ENCODE results near the gene CSNK1G1. TPM values are rescaled to one million over a fixed set of nuclear protein-coding genes. Genes with fewer than 3 reads are reported as not detected.

The CSNK1G1 gene
- total RNA-seq, 1 donor: 34.0 TPM

DNA sequence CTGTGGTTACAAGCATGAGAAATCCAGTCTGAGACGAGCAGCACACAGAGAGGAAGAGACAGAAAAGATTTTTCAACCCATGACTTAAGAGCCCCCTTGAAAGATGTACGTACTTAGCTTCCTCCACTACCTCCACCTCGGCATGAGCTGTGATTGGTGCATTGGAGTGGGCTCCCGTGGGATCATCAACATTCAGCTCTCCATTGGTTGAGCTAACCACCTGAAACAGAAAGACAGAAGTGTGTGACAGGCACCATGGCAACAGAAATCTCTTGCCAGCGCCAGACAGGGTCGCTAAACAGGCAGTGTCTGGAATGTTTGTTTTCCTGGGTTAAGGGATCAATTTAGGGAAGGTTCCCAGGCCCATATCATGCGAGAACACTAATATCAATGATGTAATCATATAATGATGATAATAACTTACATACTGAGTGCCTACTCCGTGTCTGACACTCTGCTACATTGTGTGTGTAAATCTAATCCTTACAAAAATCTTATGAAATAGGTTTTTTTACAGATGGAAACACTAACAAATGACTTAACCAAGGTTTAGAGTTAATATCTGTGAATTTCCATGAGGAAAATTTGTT lies 175.6 kb downstream of the CSNK1G1 start:
- H3K4me2 ChIP-seq (ENCODE audit: insufficient read depth, low read length): no peak overlapping the region
- H3K4me3 ChIP-seq (ENCODE audit: insufficient read depth, low read length): no peak overlapping the region
- H3K27me3 ChIP-seq (ENCODE audit: insufficient read depth, low read length): no peaks in the 10 kb centered on the region
- no peak overlapping the region for H2AFZ ChIP-seq (ENCODE audit: low read length)
- H3K9me3 ChIP-seq (ENCODE audit: low read depth, low read length): no peaks in the 10 kb centered on the region
- no peak for DNase-seq (ENCODE audit: insufficient read length, low spot score, missing footprints)
- H4K20me1 ChIP-seq (ENCODE audit: insufficient read depth, low read length): no peaks in the 10 kb centered on the region
- H3K79me2 ChIP-seq (ENCODE audit: insufficient read depth, low read length): no peaks in the 10 kb centered on the region
- no peaks in the 10 kb centered on the region for H3K4me1 ChIP-seq (ENCODE audit: insufficient read depth, low read length)
- H3K27ac ChIP-seq (ENCODE audit: low read depth, low read length): no peak overlapping the region
- H3K36me3 ChIP-seq (ENCODE audit: insufficient read depth, low read length): peaks cover 34% of the 10 kb centered on the region
- TF ChIP-seq, protein P1, sequence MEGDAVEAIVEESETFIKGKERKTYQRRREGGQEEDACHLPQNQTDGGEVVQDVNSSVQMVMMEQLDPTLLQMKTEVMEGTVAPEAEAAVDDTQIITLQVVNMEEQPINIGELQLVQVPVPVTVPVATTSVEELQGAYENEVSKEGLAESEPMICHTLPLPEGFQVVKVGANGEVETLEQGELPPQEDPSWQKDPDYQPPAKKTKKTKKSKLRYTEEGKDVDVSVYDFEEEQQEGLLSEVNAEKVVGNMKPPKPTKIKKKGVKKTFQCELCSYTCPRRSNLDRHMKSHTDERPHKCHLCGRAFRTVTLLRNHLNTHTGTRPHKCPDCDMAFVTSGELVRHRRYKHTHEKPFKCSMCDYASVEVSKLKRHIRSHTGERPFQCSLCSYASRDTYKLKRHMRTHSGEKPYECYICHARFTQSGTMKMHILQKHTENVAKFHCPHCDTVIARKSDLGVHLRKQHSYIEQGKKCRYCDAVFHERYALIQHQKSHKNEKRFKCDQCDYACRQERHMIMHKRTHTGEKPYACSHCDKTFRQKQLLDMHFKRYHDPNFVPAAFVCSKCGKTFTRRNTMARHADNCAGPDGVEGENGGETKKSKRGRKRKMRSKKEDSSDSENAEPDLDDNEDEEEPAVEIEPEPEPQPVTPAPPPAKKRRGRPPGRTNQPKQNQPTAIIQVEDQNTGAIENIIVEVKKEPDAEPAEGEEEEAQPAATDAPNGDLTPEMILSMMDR (IDR thresholded peaks at IDR 0.05; ENCODE audit: extremely low read depth, low read depth, low read length): no peak

DNA sequence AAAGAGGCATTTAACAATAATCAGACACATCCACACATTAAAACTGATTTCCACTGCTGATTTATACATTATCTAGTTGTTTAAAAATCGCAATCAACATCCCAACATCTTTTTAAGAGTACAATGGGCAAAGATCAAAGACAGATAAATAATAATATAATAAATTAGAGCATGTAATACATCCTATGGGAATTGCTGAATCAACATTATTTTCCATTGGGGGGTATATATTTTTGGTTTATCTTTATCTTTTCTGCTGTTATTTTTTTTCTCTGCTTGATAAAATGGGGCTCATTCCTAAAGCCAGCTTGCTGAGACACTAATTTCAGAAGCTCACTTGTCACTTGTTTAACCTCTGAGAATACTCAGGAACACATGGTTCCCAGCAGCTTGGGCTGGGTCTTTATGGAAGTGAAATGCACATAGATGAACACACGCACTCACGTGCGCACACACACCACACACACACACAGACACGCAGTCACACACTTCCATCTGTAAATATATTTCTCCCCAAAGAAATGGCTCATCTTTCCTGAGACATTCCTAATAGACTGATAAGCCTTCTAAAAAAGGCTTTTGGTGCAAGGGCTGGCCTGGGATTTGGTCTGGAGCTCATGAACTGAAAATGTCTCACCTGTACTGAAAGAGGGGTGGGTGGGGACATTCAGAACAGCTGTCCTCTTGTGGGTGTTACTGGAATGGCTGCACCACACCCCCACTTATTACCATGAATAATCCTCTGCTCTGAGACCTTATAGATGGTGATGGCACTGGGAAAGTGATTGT lies 189.7 kb downstream of the CSNK1G1 start:
- TF ChIP-seq, protein P1 (IDR thresholded peaks at IDR 0.05; ENCODE audit: extremely low read depth, low read depth, low read length): no peak
- H4K20me1 ChIP-seq (ENCODE audit: insufficient read depth, low read length): peaks cover 7% of the 10 kb centered on the region
- H3K27me3 ChIP-seq (ENCODE audit: insufficient read depth, low read length): no peaks in the 10 kb centered on the region
- peaks cover 15% of the 10 kb centered on the region for H3K79me2 ChIP-seq (ENCODE audit: insufficient read depth, low read length)
- no peak overlapping the region for H3K4me2 ChIP-seq (ENCODE audit: insufficient read depth, low read length)
- H3K4me3 ChIP-seq (ENCODE audit: insufficient read depth, low read length): no peak overlapping the region
- H2AFZ ChIP-seq (ENCODE audit: low read length): no peak overlapping the region
- H3K27ac ChIP-seq (ENCODE audit: low read depth, low read length): no peak overlapping the region
- H3K36me3 ChIP-seq (ENCODE audit: insufficient read depth, low read length): peaks cover 11% of the 10 kb centered on the region
- no peak for DNase-seq (ENCODE audit: insufficient read length, low spot score, missing footprints)
- H3K4me1 ChIP-seq (ENCODE audit: insufficient read depth, low read length): peaks cover 18% of the 10 kb centered on the region
- no peaks in the 10 kb centered on the region for H3K9me3 ChIP-seq (ENCODE audit: low read depth, low read length)

DNA sequence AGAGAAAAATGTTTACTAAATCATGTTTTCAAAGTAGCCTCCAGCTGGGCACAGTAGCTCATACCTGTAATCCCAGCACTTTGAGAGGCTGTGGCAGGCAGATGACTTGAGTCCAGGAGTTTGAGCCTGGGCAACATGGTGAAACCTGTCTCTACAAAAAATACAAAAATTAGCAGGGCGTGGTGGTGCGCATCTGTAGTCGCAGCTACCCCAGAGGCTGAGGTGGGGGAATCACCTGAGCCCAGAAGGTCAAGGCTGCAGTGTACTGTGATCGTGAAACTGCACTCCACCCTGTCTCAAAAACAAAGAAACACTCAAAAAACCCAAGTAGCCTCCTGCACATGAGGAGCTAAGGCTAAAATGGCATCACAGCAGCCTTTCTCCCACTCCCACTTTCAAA lies 191.5 kb downstream of the CSNK1G1 start:
- Histone ChIP-seq H3K79me2 (ENCODE audit: insufficient read depth, low read length) (peaks cover 27% of the 10 kb centered on the region), H4K20me1 (ENCODE audit: insufficient read depth, low read length) (peaks cover 18% of the 10 kb centered on the region), H3K9me3 (ENCODE audit: low read depth, low read length) (no peaks in the 10 kb centered on the region), H3K4me2 (ENCODE audit: insufficient read depth, low read length) (no peak overlapping the region), H3K4me3 (ENCODE audit: insufficient read depth, low read length) (no peak overlapping the region), H3K27me3 (ENCODE audit: insufficient read depth, low read length) (no peaks in the 10 kb centered on the region), H3K36me3 (ENCODE audit: insufficient read depth, low read length) (peaks cover 21% of the 10 kb centered on the region), H3K27ac (ENCODE audit: low read depth, low read length) (no peak overlapping the region), H2AFZ (ENCODE audit: low read length) (no peak overlapping the region), H3K4me1 (ENCODE audit: insufficient read depth, low read length) (peaks cover 32% of the 10 kb centered on the region)
- TF ChIP-seq, protein P1 (IDR thresholded peaks at IDR 0.05; ENCODE audit: extremely low read depth, low read depth, low read length): no peak
- DNase-seq (ENCODE audit: insufficient read length, low spot score, missing footprints): no peak

DNA sequence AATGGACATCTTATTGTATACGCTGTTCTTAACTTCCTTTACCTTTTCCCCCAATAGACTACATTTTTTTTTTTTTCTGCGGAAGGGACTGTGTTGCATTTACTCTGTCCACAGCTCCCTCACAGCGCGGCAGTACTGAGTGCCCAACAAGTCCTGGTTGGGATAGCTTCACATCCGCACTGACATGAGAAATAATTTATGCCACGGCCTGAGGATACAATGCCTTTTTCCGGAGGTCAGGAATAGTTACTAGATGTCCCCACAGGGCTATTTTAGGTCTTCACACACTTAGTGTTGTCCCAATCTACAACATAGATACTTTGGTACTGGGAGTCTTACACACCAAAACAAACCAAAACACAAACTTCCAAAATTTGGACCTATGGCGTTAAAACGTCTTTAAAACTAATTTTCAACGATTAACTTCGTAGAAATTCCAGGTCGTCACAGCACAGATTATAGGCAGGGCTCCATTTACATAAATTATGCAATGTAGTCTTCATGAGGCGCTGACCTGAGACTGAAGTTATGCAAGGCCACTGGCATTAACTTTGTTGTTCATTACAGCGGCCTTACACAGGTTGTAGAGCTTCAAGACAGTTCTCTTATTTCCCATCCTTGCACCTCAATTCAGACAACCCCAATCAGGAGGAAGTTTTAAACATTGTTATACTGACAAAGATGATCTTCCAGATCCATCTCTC lies 192.2 kb downstream of the CSNK1G1 start:
- TF ChIP-seq, protein P1 (IDR thresholded peaks at IDR 0.05; ENCODE audit: extremely low read depth, low read depth, low read length): no peak
- DNase-seq (ENCODE audit: insufficient read length, low spot score, missing footprints): peak; percentile 84
- Histone ChIP-seq H3K4me2 (ENCODE audit: insufficient read depth, low read length) (peak overlapping the region; percentile 85), H3K27ac (ENCODE audit: low read depth, low read length) (peak overlapping the region; percentile 7), H3K27me3 (ENCODE audit: insufficient read depth, low read length) (no peaks in the 10 kb centered on the region), H3K79me2 (ENCODE audit: insufficient read depth, low read length) (peaks cover 31% of the 10 kb centered on the region), H3K36me3 (ENCODE audit: insufficient read depth, low read length) (peaks cover 26% of the 10 kb centered on the region), H3K4me3 (ENCODE audit: insufficient read depth, low read length) (peak overlapping the region; percentile 94), H2AFZ (ENCODE audit: low read length) (peak overlapping the region; percentile 92), H3K9me3 (ENCODE audit: low read depth, low read length) (no peaks in the 10 kb centered on the region), H3K4me1 (ENCODE audit: insufficient read depth, low read length) (peaks cover 35% of the 10 kb centered on the region), H4K20me1 (ENCODE audit: insufficient read depth, low read length) (peaks cover 22% of the 10 kb centered on the region)

Measured in osteoblast (primary cell).